Testis (tissue), 2 donors: ENCODE measurements around the gene FHIT.

Experiments
- POLR2A ChIP-seq: fragments of 450-650 bp; IDR thresholded peaks from one replicate; pipeline ENCODE4 v1.6.1; 2017; ENCODE audit warnings: antibody characterized with exemption, mild to moderate bottlenecking, moderate library complexity
- TF ChIP-seq, protein P1 (sequence below), 3 experiments: fragments of 450-650 bp in 2 of 3; fragments of 200-600 bp in 1 of 3; sonication (generic) in 1 of 3; IDR thresholded peaks; one replicate each; pipeline ENCODE4 v1.5.1; 2016 to 2019; ENCODE audit warnings: antibody characterized with exemption in 3 of 3, mild to moderate bottlenecking in 2 of 3, moderate library complexity in 1 of 3

DNA sequence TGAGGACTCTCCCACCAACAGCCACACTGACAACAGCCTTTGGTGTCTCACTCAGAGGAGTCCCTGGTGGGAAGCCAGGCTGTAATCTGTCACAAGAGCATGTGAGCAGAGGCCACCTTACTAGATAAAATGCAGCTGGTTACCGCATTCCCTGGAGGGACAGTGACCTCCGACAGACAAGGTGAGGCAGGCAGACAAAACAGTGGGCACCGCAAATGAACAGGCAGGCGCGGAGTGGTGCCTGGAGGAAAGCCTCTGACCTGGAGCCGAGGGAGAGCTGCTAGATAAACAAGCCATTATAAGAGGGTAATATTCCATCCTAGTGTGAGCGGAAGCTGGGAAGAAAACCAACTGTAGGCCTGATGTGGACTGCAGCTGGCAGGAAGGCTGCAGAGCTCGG lies 736.4 kb downstream of the FHIT start:
- TF ChIP-seq, protein P1, sequence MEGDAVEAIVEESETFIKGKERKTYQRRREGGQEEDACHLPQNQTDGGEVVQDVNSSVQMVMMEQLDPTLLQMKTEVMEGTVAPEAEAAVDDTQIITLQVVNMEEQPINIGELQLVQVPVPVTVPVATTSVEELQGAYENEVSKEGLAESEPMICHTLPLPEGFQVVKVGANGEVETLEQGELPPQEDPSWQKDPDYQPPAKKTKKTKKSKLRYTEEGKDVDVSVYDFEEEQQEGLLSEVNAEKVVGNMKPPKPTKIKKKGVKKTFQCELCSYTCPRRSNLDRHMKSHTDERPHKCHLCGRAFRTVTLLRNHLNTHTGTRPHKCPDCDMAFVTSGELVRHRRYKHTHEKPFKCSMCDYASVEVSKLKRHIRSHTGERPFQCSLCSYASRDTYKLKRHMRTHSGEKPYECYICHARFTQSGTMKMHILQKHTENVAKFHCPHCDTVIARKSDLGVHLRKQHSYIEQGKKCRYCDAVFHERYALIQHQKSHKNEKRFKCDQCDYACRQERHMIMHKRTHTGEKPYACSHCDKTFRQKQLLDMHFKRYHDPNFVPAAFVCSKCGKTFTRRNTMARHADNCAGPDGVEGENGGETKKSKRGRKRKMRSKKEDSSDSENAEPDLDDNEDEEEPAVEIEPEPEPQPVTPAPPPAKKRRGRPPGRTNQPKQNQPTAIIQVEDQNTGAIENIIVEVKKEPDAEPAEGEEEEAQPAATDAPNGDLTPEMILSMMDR (IDR thresholded peaks at IDR 0.05) = no peak
- TF ChIP-seq POLR2A = no peak
